ENCODE results near the gene FERMT1.

FERMT1 gene

GRCh38 chr20:6026051-6026450, 96.8 kb downstream of the FERMT1 start:
- Histone ChIP-seq H3K9me3 (ENCODE audit: insufficient read depth, low read depth, low read length) (peaks cover 17% of the 10 kb centered on the region; the same call in 1 of the 2 replicates), H3K9ac (ENCODE audit: low read depth, low read length, poor library complexity, severe bottlenecking) (no peak overlapping the region), H3K27me3 (ENCODE audit: insufficient read depth, low read length, poor library complexity, severe bottlenecking) (no peaks in the 10 kb centered on the region), H3K4me2 (ENCODE audit: low read depth, low read length, poor library complexity, severe bottlenecking) (no peak overlapping the region), H3K4me1 (ENCODE audit: insufficient read depth, low read length, poor library complexity, severe bottlenecking) (peaks cover 16% of the 10 kb centered on the region), H2AFZ (ENCODE audit: low read length) (no peak overlapping the region), H3K9me2 (replicated peaks; ENCODE audit: low read depth, low read length) (no peaks in the 10 kb centered on the region), H3K4me3 (ENCODE audit: low read length, poor library complexity, severe bottlenecking) (no peak overlapping the region), H3F3A (ENCODE audit: low read depth) (0 out of 2 replicates have a peak, but pooled peaks cover 4% of the 10 kb centered on the region), H3K36me3 (ENCODE audit: insufficient read depth, low read length) (peaks cover 42% of the 10 kb centered on the region), H4K20me1 (ENCODE audit: insufficient read depth, low read length, poor library complexity, severe bottlenecking) (no peaks in the 10 kb centered on the region), H3K79me2 (ENCODE audit: insufficient read depth, low read length) (peaks cover 18% of the 10 kb centered on the region; the same call in 1 of the 2 replicates)
- TF ChIP-seq EZH2phosphoT487 (IDR thresholded peaks at IDR 0.05; ENCODE audit: borderline replicate concordance) (no peak), CTCF (conservative IDR thresholded peaks at IDR 0.05; ENCODE audit: low read length) (no peak)

Measured in Loucy (cell line).